Memory B cell (primary cell): ENCODE measurements around the gene AKAP14.
"Not testable (repeated sequence)": the region's sequence is repeated elsewhere in the genome, so short reads cannot be mapped to it uniquely, and the experiment has no call there.

ENCODE experiments used
- ATAC-seq: fragments of 150-1000 bp; cut with Tn5 transposase; 2 replicates; pipeline ENCODE4 v1.10.0; 2021; ENCODE audit warnings: low read depth, mild to moderate bottlenecking, moderate library complexity
- DNase-seq, 2 donors: peaks; one replicate each; pipeline ENCODE4 v3.0.0; 2022; ENCODE audit warnings: low spot score in 2 of 2
- H3K27ac Mint-ChIP-seq: one replicate; pipeline ENCODE4 v1.8.0; 2022; ENCODE audit warnings: mild to moderate bottlenecking, moderate library complexity, mixed read lengths
- H3K27me3 Mint-ChIP-seq: one replicate; pipeline ENCODE4 v1.8.0; 2022; ENCODE audit warnings: mixed read lengths
- H3K36me3 Mint-ChIP-seq: one replicate; pipeline ENCODE4 v1.8.0; 2022; ENCODE audit warnings: mild to moderate bottlenecking, mixed read lengths
- H3K4me1 Mint-ChIP-seq: one replicate; pipeline ENCODE4 v1.8.0; 2022; ENCODE audit warnings: mixed read lengths
- H3K4me3 Mint-ChIP-seq: one replicate; pipeline ENCODE4 v1.8.0; 2022; ENCODE audit warnings: mild to moderate bottlenecking, moderate library complexity, mixed read lengths
- H3K9me3 Mint-ChIP-seq: one replicate; pipeline ENCODE4 v1.8.0; 2022; ENCODE audit warnings: mixed read lengths

The AKAP14 gene

GRCh38 chrX:119948381-119948780 is 52.7 kb downstream of the AKAP14 start:
- Mint-ChIP-seq H3K4me1 (peaks cover 2% of the 10 kb centered on the region), H3K36me3 (no peaks in the 10 kb centered on the region), H3K9me3 (no peaks in the 10 kb centered on the region), H3K27me3 (peaks cover 3% of the 10 kb centered on the region), H3K27ac (no peak overlapping the region), H3K4me3 (no peak overlapping the region)
- ATAC-seq: no peak
- DNase-seq: no peak

GRCh38 chrX:119954374-119954773 is 58.7 kb downstream of the AKAP14 start:
- no peaks in the 10 kb centered on the region for H3K9me3 Mint-ChIP-seq
- H3K27me3 Mint-ChIP-seq: peaks cover 10% of the 10 kb centered on the region
- H3K27ac Mint-ChIP-seq: no peak overlapping the region
- no peaks in the 10 kb centered on the region for H3K36me3 Mint-ChIP-seq
- H3K4me3 Mint-ChIP-seq: no peak overlapping the region
- H3K4me1 Mint-ChIP-seq: no peaks in the 10 kb centered on the region
- DNase-seq: no peak
- no peak for ATAC-seq

GRCh38 chrX:119955807-119956570 is 60.3 kb downstream of the AKAP14 start:
- H3K9me3 Mint-ChIP-seq, H3K4me3 Mint-ChIP-seq, H3K27ac Mint-ChIP-seq, DNase-seq, H3K4me1 Mint-ChIP-seq, ATAC-seq, H3K36me3 Mint-ChIP-seq: not testable (repeated sequence)
- peaks cover 13% of the 10 kb centered on the region for H3K27me3 Mint-ChIP-seq

- H3K9me3 Mint-ChIP-seq: no peaks in the 10 kb centered on the region
- no peak for DNase-seq
- ATAC-seq: no peak
- H3K4me3 Mint-ChIP-seq: no peak overlapping the region
- no peaks in the 10 kb centered on the region for H3K36me3 Mint-ChIP-seq
- H3K27me3 Mint-ChIP-seq: peaks cover 15% of the 10 kb centered on the region
- no peak overlapping the region for H3K27ac Mint-ChIP-seq
- H3K4me1 Mint-ChIP-seq: no peaks in the 10 kb centered on the region
Measured at GRCh38 chrX:119960625-119961024, 64.9 kb downstream of the AKAP14 start.

- not testable (repeated sequence) for DNase-seq, ATAC-seq, H3K36me3 Mint-ChIP-seq, H3K27me3 Mint-ChIP-seq, H3K4me1 Mint-ChIP-seq, H3K4me3 Mint-ChIP-seq, H3K9me3 Mint-ChIP-seq, H3K27ac Mint-ChIP-seq
Measured at GRCh38 chrX:119966837-119967236, 71.1 kb downstream of the AKAP14 start.
